ENCODE results near the gene KCP. TPM values are rescaled to one million over a fixed set of nuclear protein-coding genes. Genes with fewer than 3 reads are reported as not detected.

The KCP gene
- total and polyA plus RNA-seq, 2 donors (not counting 1 experiment from before 2014, with no cell fraction given): 2.3 to 3.8 TPM

DNA sequence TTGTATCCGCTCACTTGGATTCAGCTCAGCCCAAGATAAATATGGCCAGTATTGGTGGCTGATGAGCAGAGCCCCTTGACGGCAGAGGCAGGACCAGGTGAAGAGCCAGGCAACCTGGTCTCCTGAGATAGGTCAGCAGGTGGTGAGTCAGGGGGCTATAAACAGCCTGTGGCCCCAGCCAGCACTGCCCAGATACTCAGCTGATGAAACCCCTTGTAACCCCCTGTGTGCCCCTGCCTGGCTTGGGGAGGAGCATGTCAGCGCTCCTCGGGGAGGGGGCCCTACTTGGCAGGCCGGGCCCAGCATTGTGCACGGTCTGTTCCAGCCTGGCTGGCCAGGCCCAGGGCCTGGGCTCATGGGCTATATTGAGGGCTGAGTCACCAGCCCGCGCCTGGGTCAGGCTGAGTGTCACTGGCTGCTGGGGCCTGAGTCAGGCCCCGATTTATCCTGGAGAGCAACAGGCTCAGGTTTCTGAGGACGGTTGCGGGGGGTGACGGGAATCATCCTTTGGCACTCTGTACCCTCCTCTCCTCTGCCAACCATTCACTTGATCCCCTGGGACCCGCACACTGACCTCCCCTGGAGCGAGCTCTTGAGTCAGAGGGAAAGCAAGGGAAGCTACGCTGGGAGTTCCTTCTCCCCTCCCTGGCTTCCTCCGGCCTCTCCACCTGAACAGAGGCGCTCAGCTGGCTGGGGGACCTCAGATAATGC lies 83.1 kb downstream of the KCP start:
- Histone ChIP-seq H3K27me3 (replicated peaks in 1 of 4; ENCODE audit: control extremely low read depth in 1 of 4, control insufficient read depth in 3 of 4, insufficient read depth in 4 of 4, low read length in 3 of 4) (peaks cover 0 to 46% (median 20%) of the 10 kb centered on the region in 4 experiments), H3K9ac (ENCODE audit: low read length) (no peak overlapping the region), H3K4me2 (replicated peaks; ENCODE audit: low read depth, low read length, poor library complexity, severe bottlenecking) (no peak overlapping the region), H3K9me3 (ENCODE audit: control extremely low read depth in 1 of 3, control insufficient read depth in 2 of 3, insufficient read depth in 1 of 3, low read length in 2 of 3) (peaks cover 0 to 7% (median 0%) of the 10 kb centered on the region in 3 donors), H3K27ac (ENCODE audit: low read length in 2 of 2) (no peak overlapping the region), H3K4me3 (ENCODE audit: control extremely low read depth in 1 of 5, extremely low read depth in 1 of 5, insufficient read depth in 1 of 5, low read depth in 2 of 5, low read length in 4 of 5) (no peak overlapping the region), H4K20me1 (ENCODE audit: control insufficient read depth, insufficient read depth, low read length, poor library complexity, severe bottlenecking) (no peaks in the 10 kb centered on the region), H3K79me2 (ENCODE audit: control insufficient read depth, insufficient read depth, low read length) (no peaks in the 10 kb centered on the region), H2AFZ (ENCODE audit: insufficient read depth, low read depth, low read length, poor library complexity, severe bottlenecking) (no peak overlapping the region), H3K36me3 (replicated peaks in 1 of 2; ENCODE audit: control extremely low read depth in 1 of 2, control insufficient read depth in 1 of 2, extremely low read depth in 1 of 2, insufficient read depth in 2 of 2, low read length in 1 of 2) (no peaks in the 10 kb centered on the region), H3K4me1 (ENCODE audit: control insufficient read depth in 2 of 2, insufficient read depth in 2 of 2, low read length in 2 of 2) (peaks cover 28 to 30% of the 10 kb centered on the region in 2 donors)
- intact Hi-C loops (cut with micrococcal nuclease): no loop called here
- WGBS (ENCODE audit: insufficient coverage): 95% methylated on average over 17 of the region's 17 CpGs
- ATAC-seq (ENCODE audit: low read depth) (no peak), DNase-seq (no peak)
- no peak overlapping the region for H3K4me3 Mint-ChIP-seq
- POLR2A ChIA-PET: no interaction called here
- peaks cover 20% of the 10 kb centered on the region for H3K4me1 Mint-ChIP-seq
- H3K27ac Mint-ChIP-seq: no peak overlapping the region
- peaks cover 43% of the 10 kb centered on the region for H3K27me3 Mint-ChIP-seq
- CTCF ChIA-PET: no interaction called here
- no peak for TF ChIP-seq EZH2 (IDR thresholded peaks at IDR 0.05; ENCODE audit: borderline replicate concordance, insufficient read depth, low read depth, low read length, poor library complexity, severe bottlenecking)
- TF ChIP-seq CTCF (IDR thresholded peaks at IDR 0.05): no peak
- H3K9me3 Mint-ChIP-seq (ENCODE audit: insufficient read depth): no peaks in the 10 kb centered on the region

- Histone ChIP-seq H3K4me3 (ENCODE audit: control extremely low read depth in 1 of 5, extremely low read depth in 1 of 5, insufficient read depth in 1 of 5, low read depth in 2 of 5, low read length in 4 of 5) (no peak overlapping the region), H3K4me1 (ENCODE audit: control insufficient read depth in 2 of 2, insufficient read depth in 2 of 2, low read length in 2 of 2) (peaks cover 26% of the 10 kb centered on the region in 2 donors), H3K36me3 (replicated peaks in 1 of 2; ENCODE audit: control extremely low read depth in 1 of 2, control insufficient read depth in 1 of 2, extremely low read depth in 1 of 2, insufficient read depth in 2 of 2, low read length in 1 of 2) (no peaks in the 10 kb centered on the region), H3K9me3 (ENCODE audit: control extremely low read depth in 1 of 3, control insufficient read depth in 2 of 3, insufficient read depth in 1 of 3, low read length in 2 of 3) (peaks cover 0 to 7% (median 0%) of the 10 kb centered on the region in 3 donors), H3K9ac (ENCODE audit: low read length) (no peak overlapping the region), H3K27me3 (replicated peaks in 1 of 4; ENCODE audit: control extremely low read depth in 1 of 4, control insufficient read depth in 3 of 4, insufficient read depth in 4 of 4, low read length in 3 of 4) (peaks cover 0 to 43% (median 20%) of the 10 kb centered on the region in 4 experiments), H3K79me2 (ENCODE audit: control insufficient read depth, insufficient read depth, low read length) (no peaks in the 10 kb centered on the region), H4K20me1 (ENCODE audit: control insufficient read depth, insufficient read depth, low read length, poor library complexity, severe bottlenecking) (no peaks in the 10 kb centered on the region), H3K27ac (ENCODE audit: low read length in 2 of 2) (no peak overlapping the region), H3K4me2 (replicated peaks; ENCODE audit: low read depth, low read length, poor library complexity, severe bottlenecking) (no peak overlapping the region), H2AFZ (ENCODE audit: insufficient read depth, low read depth, low read length, poor library complexity, severe bottlenecking) (no peak overlapping the region)
- H3K27ac Mint-ChIP-seq: no peak overlapping the region
- ChIA-PET CTCF (no interaction called here), POLR2A (no interaction called here)
- peaks cover 20% of the 10 kb centered on the region for H3K4me1 Mint-ChIP-seq
- DNase-seq (no peak), ATAC-seq (ENCODE audit: low read depth) (no peak)
- TF ChIP-seq EZH2 (IDR thresholded peaks at IDR 0.05; ENCODE audit: borderline replicate concordance, insufficient read depth, low read depth, low read length, poor library complexity, severe bottlenecking) (no peak), CTCF (IDR thresholded peaks at IDR 0.05) (no peak)
- H3K9me3 Mint-ChIP-seq (ENCODE audit: insufficient read depth): no peaks in the 10 kb centered on the region
- no CpG with 5 or more reads among the region's 1 CpG for WGBS (ENCODE audit: insufficient coverage)
- H3K4me3 Mint-ChIP-seq: no peak overlapping the region
- intact Hi-C loops (cut with micrococcal nuclease): no loop called here
- H3K27me3 Mint-ChIP-seq: peaks cover 43% of the 10 kb centered on the region
These were observed 83.6 kb downstream of the KCP start for GRCh38 chr7:128826916-128827247.
